Epithelial cell of proximal tubule (primary cell): Measurements from ENCODE around the gene GRIFIN. TPM values are rescaled to one million over a fixed set of nuclear protein-coding genes. Genes with fewer than 3 reads are reported as not detected.

Experiments used
- DNase-seq: peaks from one replicate; pipeline ENCODE4 v3.0.0-alpha.2; 2011; ENCODE audit warnings: low read depth
- H3K4me3 ChIP-seq: 2 replicates; pipeline ENCODE4 v1.5.1; 2011; ENCODE audit warnings: low read depth, mild to moderate bottlenecking, low read length
- total RNA-seq: library from RNA; depleted of rRNA; stranded (reverse); fragments of >200 nt; gene quantifications from 2 replicates; pipeline ENCODE4 v1.2.3, GENCODE V29; 2015
- TF ChIP-seq, protein P1 (sequence below): conservative IDR thresholded peaks from 2 replicates; pipeline ENCODE4 v1.5.1; 2012; ENCODE audit warnings: low read depth, mild to moderate bottlenecking, low read length

Gene GRIFIN
- total RNA-seq, 1 donor from 2014 or later: not detected

DNA sequence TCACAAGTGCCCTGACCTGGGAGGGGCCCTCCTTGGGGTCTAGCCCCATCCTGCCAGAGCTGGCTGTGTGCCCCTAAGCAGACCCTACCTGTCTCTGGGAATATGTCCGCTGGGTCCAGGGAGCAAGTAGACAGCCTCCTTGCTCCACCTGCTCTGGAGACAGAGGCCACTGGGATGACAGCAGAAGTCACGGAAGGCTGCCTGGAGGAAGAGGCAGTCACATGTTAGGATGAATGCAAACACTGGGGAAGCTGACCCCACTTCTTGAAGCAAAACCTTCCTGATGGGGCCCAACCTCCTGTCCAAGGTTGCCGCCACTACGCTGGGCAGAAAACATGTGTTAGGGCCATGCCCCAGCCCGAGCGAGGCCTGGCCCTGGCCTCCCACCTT lies 31.7 kb upstream of the GRIFIN start:
- no peak for DNase-seq
- no peak overlapping the region for H3K4me3 ChIP-seq
- TF ChIP-seq, protein P1, sequence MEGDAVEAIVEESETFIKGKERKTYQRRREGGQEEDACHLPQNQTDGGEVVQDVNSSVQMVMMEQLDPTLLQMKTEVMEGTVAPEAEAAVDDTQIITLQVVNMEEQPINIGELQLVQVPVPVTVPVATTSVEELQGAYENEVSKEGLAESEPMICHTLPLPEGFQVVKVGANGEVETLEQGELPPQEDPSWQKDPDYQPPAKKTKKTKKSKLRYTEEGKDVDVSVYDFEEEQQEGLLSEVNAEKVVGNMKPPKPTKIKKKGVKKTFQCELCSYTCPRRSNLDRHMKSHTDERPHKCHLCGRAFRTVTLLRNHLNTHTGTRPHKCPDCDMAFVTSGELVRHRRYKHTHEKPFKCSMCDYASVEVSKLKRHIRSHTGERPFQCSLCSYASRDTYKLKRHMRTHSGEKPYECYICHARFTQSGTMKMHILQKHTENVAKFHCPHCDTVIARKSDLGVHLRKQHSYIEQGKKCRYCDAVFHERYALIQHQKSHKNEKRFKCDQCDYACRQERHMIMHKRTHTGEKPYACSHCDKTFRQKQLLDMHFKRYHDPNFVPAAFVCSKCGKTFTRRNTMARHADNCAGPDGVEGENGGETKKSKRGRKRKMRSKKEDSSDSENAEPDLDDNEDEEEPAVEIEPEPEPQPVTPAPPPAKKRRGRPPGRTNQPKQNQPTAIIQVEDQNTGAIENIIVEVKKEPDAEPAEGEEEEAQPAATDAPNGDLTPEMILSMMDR: no peak

DNA sequence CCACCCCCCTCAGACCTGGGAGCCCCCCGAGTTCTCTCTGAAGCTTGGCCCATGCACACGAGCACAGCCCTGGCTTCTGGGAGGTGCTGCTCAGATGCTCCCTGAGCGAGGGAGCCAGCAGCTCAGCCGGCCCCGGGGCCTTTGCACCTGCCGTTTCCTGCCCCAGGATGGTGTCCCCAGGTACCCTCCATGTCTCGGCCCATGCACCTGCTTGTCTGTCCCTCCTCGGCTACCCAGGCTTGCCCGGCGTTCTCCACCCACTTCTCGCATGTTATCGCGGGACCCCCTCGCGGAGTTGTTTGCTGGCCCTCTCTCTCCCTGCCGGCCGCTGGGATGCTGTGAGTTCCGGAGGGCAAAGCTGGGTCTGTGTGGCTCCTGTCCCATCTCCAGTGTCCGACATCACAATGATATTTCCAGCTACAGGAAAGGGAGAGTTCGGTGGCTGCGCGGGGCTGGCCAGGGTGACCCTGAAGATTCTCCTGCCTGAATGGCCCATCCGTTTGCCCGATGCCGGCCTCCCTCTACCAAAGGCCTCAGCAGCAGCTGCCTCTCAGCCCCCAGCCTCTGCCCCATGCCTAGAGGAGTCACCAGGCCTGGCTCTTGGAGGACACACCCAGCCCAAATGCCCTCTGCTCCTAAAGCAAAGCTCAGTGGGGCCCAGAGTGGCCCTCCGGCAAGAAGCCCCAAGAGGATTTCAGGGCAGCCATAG lies 31.2 kb upstream of the GRIFIN start:
- no peak overlapping the region for H3K4me3 ChIP-seq
- no peak for DNase-seq
- TF ChIP-seq, protein P1: no peak

DNA sequence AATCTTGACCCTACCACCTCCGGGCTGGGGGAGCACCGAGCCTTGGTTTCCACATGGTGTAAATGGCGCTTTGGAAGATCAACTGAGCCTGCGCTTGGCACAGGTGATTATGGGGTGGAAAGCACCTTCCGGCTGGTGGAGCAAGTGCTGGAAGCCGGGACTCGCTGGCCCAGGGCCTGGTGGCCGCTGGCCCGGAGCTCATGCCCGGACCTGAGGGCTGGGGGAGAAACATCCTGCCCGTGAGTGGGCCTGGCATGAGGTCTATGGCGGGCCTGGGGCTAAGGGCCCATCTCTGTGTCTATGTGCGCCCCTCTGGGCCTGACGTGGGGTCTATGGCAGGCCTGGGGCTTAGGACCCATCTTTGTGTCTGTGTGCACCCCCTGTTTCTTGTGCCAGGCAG lies 29.2 kb upstream of the GRIFIN start:
- TF ChIP-seq, protein P1: no peak

DNA sequence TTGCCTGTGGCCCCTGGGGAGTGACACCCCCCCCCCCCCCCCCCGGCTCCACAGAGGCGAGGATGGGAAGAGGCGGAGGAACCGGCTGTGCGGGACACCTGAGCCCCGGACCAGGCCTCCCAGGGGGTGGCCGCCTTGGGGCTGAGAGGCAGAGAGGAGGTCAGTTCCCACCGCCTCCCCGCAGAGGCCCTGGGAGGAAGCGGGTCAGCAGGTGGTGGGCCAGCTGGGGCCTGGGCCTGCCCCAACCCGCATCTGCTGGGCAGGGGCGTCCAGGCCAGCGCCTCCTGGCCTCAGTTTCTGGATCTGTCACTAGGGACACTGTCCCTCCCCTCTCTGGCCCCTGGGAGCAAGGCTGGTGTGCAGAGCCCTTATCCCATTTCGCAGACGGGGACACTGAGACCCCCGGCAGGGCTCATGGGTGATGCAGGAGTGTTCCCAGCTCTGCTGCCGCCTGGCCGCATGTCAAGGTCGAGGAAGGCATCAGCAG lies 28.7 kb upstream of the GRIFIN start:
- no peak for DNase-seq
- H3K4me3 ChIP-seq: no peak overlapping the region

More for the DNA sequence above, 29.2 kb upstream of the GRIFIN start:
- DNase-seq: no peak
- no peak overlapping the region for H3K4me3 ChIP-seq

DNA sequence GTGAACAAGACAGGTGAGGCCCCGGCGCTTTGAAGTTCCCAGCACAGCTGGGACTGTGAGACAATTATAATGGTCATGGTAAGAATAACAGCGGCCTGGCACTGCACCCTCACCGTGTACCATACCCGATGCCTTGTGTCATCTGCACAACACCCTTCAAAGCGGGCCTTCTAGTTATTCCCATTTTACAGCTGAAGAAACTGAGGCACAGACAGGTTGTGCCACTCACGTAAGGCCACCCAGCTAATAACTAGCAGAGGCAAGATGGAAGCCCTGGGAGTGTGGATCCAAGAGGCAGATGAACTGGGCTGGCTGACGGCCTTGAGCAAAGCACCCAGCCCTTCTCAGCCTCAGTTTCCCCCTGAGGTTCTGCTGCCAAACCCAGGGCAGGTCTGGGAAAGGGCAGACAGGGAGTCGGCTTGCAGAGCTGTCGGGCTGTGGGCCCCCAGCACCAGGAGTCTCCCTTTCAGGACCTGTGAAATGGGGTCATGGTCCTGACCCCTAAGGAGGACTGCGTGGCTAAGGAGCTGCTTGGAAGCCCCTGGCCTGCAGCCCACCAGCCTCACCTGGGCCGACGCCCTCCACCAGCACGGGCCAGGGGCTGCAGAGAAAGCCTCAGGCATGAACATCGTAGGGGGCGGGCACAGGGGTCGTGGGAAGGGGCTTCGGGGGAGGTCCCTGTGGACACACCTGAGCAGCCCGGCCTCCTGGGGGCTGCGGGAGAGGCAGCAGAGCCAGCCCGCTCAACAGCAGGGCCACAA lies 28.1 kb upstream of the GRIFIN start:
- TF ChIP-seq, protein P1: no peak
- no peak for DNase-seq
- H3K4me3 ChIP-seq: no peak overlapping the region

More for the DNA sequence above, 28.7 kb upstream of the GRIFIN start:
- TF ChIP-seq, protein P1: no peak

DNA sequence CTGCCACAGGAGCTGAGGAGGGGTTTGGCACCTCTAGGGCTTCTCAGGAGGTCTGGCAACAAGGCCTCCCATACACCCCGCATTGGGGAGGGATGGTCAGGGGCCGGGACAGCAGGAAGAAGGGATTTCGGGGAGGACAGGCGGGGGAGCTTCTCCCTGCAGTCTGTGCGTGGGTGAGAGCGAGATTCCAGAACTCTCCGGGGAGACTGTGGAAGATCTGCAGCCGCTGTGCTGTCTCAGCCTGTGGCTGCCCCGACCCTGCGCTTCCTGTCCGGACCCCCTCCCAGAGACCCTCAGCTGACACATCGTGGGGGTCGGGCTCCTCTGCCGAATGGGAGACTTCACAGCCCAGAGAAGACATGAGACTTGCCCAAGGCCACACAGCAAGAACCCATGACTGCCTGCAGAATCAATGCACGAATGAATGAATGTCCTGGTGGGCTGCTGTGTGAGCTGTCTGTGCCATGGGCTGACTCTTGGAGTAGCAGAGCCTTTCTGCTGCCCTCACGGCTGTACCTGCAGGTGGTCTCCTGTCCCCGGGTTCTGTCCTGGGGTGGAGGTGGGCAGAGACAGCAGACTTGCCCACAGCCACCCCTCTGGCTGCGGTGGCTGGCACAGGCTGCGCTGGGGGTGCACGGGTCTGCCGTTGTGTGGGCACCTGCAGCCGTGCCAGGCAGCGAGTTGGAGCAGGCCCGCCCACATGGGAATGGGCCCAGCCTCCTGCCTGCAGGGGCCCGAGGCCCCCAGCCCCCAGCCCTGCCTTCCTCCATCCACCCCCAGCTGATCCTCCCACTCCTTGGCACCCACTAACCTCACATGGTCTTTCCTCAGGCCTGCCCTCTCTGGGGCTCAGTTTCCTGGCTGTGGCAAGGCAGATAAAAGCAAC lies 27.1 kb upstream of the GRIFIN start:
- H3K4me3 ChIP-seq: no peak overlapping the region
- TF ChIP-seq, protein P1: no peak
- DNase-seq: no peak
